Kidney (tissue), 14 donors: ENCODE results near the gene PAFAH1B1. TPM values are rescaled to one million over a fixed set of nuclear protein-coding genes. Genes with fewer than 3 reads are reported as not detected.

Experiments used
- DNase-seq, 5 donors: peaks; one replicate each; pipeline ENCODE4 v3.0.0-alpha.2; 2013 to 2020
- FAIRE-seq: peaks from 2 replicates; lab custom pipeline; 2012; peaks lifted over from hg19 to GRCh38; lab: Jason Lieb, UNC
- H3K27ac ChIP-seq, 2 donors: one replicate each; pipeline ENCODE4 v1.7.0; 2013; ENCODE audit warnings: low read depth in 2 of 2, low read length in 2 of 2, inconsistent platforms in 1 of 2
- H3K27me3 ChIP-seq: one replicate; pipeline ENCODE4 v1.7.1; 2013; ENCODE audit warnings: low read length, inconsistent platforms; ENCODE audit not compliant: control insufficient read depth, insufficient read depth
- H3K36me3 ChIP-seq, 3 donors: one replicate each; pipeline versions ENCODE4 v1.7.0 to v1.7.1; 2013; ENCODE audit warnings: low read length in 3 of 3, control low read depth in 1 of 3, inconsistent platforms in 1 of 3; ENCODE audit not compliant: insufficient read depth in 3 of 3, control insufficient read depth in 2 of 3
- H3K4me1 ChIP-seq, 3 donors: one replicate each; pipeline versions ENCODE4 v1.7.0 to v1.7.1; 2013; ENCODE audit warnings: low read length in 3 of 3, inconsistent platforms in 1 of 3, low read depth in 1 of 3; ENCODE audit not compliant: control insufficient read depth in 2 of 3, insufficient read depth in 2 of 3
- H3K4me3 ChIP-seq, 3 donors: one replicate each; pipeline versions ENCODE4 v1.7.0 to v1.8.1; 2013; ENCODE audit warnings: low read length in 3 of 3, control low read depth in 1 of 3, inconsistent platforms in 1 of 3
- H3K9ac ChIP-seq, 3 donors: one replicate each; pipeline versions ENCODE4 v1.7.0 to v1.7.1; 2013; ENCODE audit warnings: low read length in 3 of 3, control low read depth in 1 of 3, inconsistent platforms in 1 of 3
- H3K9me3 ChIP-seq, 3 donors: one replicate each; pipeline versions ENCODE4 v1.7.0 to v1.7.1; 2013; ENCODE audit warnings: low read length in 3 of 3, control low read depth in 1 of 3, inconsistent platforms in 1 of 3; ENCODE audit not compliant: control insufficient read depth in 2 of 3, insufficient read depth in 1 of 3
- CTCF ChIP-seq: IDR thresholded peaks from 3 replicates; pipeline ENCODE4 v1.5.1; 2012; ENCODE audit warnings: mild to moderate bottlenecking, moderate library complexity, borderline replicate concordance; ENCODE audit not compliant: insufficient read depth; ENCODE audit errors: extremely low read depth
- intact Hi-C: fragments of 100-400 bp; cut with DNase I; formaldehyde crosslinking; loops from one replicate; pipeline ENCODE4 v1.11.1; 2022
- polyA plus RNA-seq: library from polyadenylated mRNA; stranded (reverse); fragments of 350-450 nt; fragmentation: Illumina TruSeq; extraction: RNeasy Lipid Tissue Mini Kit (QIAGEN cat#74804); gene quantifications from one replicate; pipeline ENCODE4 v1.2.3, GENCODE V29; 2014; ENCODE audit warnings: low read depth, low replicate concordance; ENCODE audit not compliant: insufficient read depth
- total RNA-seq: library from RNA; stranded (reverse); fragmentation: NEBNext Ultra II Directional; extraction: Animal tissue kit (Norgen Biotek cat#: 25700); gene quantifications from one replicate; pipeline ENCODE4 v1.2.1, GENCODE V29; 2021
- donor health status: control.
- donor health status: control.
- donor health status: control.
- donor health status: control.
- donor health status: control.
- donor health status: DM: yes; HTN: yes; CAD: no.
- donor health status: Normal renal cell carcinoma (clear cell type).

PAFAH1B1 gene
- total and polyA plus RNA-seq, 2 donors from 2014 or later, result 46.7 to 125 TPM

- intact Hi-C loops, result no loop called here
- Histone ChIP-seq H3K27ac (no peak overlapping the region), H3K4me1 (no peaks in the 10 kb centered on the region), H3K27me3 (peaks cover 7% of the 10 kb centered on the region), H3K4me3 (no peak overlapping the region), H3K9ac (no peak overlapping the region), H3K9me3 (no peaks in the 10 kb centered on the region), H3K36me3 (no peaks in the 10 kb centered on the region)
- FAIRE-seq, result no peak
- DNase-seq, result peak; percentile 40 to 88 (median 68)
- TF ChIP-seq CTCF, result no peak
Observed at GRCh38 chr17:2723997-2724783, 130.7 kb downstream of the PAFAH1B1 start.

GRCh38 chr17:2724784-2725164, 131.3 kb downstream of the PAFAH1B1 start:
- TF ChIP-seq CTCF, result peak; percentile 35
- Histone ChIP-seq H3K36me3 (no peaks in the 10 kb centered on the region), H3K9ac (no peak overlapping the region), H3K27me3 (peaks cover 7% of the 10 kb centered on the region), H3K4me1 (no peaks in the 10 kb centered on the region), H3K4me3 (no peak overlapping the region), H3K27ac (no peak overlapping the region), H3K9me3 (no peaks in the 10 kb centered on the region)
- intact Hi-C loops, result no loop called here
- FAIRE-seq, result no peak
- DNase-seq, result peak in 4 of 5 donors; percentile 52 to 73 (median 65)

- intact Hi-C loops, result no loop called here
- TF ChIP-seq CTCF, result no peak
- no peak for FAIRE-seq
Observed at GRCh38 chr17:2730764-2731353, 137.4 kb downstream of the PAFAH1B1 start.

More at GRCh38 chr17:2730764-2731353, 137.4 kb downstream of the PAFAH1B1 start:
- no peak overlapping the region for H3K4me3 ChIP-seq
- no peak overlapping the region for H3K9ac ChIP-seq
- no peaks in the 10 kb centered on the region for H3K9me3 ChIP-seq
- H3K27me3 ChIP-seq, result peaks cover under 1% of the 10 kb centered on the region
- no peak overlapping the region for H3K27ac ChIP-seq
- no peak for DNase-seq
- H3K36me3 ChIP-seq, result no peaks in the 10 kb centered on the region
- no peaks in the 10 kb centered on the region for H3K4me1 ChIP-seq
